AG09319 (cell line): Measurements from ENCODE around the gene STRADA.

Experiments
- DNase-seq: peaks from one replicate; pipeline ENCODE4 v3.0.0-alpha.2; 2010; ENCODE audit warnings: low read depth; ENCODE audit errors: extremely low read depth
- CTCF ChIP-seq: IDR thresholded peaks from 2 replicates; pipeline ENCODE4 v1.5.1; 2011; ENCODE audit warnings: low read depth, mild to moderate bottlenecking, inconsistent platforms, low read length, moderate library complexity

The STRADA gene

GRCh38 chr17:63768433-63768832 lies 26.8 kb upstream of the STRADA start:
- TF ChIP-seq CTCF = no peak
- DNase-seq = no peak

DNA sequence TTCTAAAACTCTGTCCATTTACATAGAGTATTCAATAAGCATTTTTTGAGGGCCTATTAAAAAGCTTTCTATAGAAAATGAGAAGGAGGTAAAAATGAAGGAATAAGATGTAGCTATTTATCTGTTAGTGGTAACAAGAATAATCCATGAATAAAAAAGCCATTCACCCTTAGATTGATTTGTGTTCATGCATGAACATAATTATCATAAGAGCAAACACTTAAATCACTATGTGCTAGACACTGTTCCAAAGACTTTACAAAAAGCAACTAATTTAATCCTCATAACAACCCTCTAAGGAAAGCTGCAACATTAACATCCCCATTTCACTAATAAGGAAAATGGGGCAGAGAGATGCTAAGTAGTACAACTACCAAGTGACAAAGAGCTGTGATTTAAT lies 25.2 kb upstream of the STRADA start:
- TF ChIP-seq CTCF = no peak
- no peak for DNase-seq

GRCh38 chr17:63764716-63765115 lies 23.1 kb upstream of the STRADA start:
- no peak for TF ChIP-seq CTCF

DNA sequence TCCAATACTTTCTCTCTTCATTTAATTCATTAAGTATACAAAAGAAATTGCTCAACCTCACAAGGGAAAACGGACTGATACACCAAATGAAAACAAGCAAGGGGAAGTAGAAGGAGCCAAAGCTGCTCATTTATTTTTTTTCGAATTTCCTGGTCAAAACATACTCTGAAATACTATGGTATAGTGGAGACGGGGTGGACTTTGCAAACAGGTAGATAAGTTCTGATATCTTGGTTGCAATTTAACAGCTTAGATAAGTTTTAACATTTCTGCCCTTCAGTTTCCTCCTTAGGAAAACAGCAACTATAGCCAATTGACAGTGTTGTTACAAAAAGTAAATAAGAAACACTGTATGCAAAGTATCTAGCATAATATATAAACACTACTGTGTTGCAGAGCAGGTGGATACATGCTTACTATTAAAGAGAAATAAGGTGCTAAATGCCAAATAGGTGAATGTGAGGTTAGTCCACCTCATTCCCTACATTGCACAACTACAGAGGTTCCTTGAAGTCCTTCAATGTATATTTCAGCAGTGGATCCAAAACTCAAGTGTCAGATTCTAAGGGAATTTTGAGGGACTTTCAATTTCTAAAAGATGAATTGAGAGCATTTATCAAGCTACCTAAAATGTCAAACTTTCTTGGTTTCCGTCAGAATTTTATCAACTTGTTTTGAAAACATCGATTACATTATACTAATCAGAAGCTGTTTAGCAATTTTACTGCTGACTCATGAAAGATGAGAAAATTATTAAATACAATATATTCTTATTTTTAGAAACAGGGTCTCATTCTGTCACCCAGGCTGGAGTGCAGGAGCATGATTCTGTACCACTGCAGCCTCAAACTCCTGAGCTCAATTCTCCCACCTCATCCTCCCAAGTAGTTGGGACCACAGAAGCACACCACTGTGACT lies 20.8 kb upstream of the STRADA start:
- TF ChIP-seq CTCF = no peak
- no peak for DNase-seq

More at GRCh38 chr17:63764716-63765115, 23.1 kb upstream of the STRADA start:
- no peak for DNase-seq

DNA sequence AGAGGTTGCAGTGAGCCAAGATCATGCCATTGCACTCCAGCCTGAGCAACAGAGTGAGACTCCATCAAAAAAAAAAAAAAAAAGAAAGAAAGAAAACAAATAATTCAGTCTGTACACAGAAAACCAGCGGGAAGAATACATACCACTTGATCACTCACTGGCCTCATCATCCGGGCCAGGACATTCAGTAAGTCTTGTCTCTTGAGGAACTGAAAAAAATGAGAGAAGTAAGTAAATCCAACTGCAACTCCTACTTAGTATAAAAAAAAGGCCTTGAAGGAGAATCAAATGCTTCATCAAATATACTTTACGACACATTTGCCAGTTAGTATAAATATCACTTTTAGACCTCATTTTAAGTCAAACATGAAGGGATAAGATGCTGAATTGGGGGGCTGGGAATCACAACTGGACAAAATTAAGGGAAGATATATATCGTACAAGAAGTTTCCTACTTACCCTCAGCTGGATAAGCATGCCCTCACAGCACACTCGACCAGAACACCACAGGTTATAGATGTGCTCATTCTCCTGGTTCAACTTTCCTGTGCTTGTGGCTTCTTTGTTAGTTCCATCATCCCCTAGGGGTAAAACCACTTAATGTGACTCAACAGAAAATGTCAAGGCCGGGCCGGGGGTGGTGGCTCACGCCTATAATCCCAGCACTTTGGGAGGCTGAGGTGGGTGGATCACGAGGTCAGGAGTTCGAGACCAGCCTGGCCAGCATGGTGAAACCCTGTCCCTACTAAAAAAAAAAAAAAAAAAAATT lies 19.4 kb upstream of the STRADA start:
- no peak for DNase-seq
- TF ChIP-seq CTCF = no peak

GRCh38 chr17:63758428-63758827 lies 16.8 kb upstream of the STRADA start:
- no peak for DNase-seq
- TF ChIP-seq CTCF = no peak

- no peak for TF ChIP-seq CTCF
- DNase-seq = no peak
Measured at GRCh38 chr17:63754046-63754445, 12.4 kb upstream of the STRADA start.
